Stomach (tissue), 4 donors: ENCODE results near the gene JAG2.

Experiments used
- POLR2AphosphoS5 ChIP-seq, 3 donors: sonication (generic); formaldehyde crosslinking; IDR thresholded peaks; one replicate each; pipeline ENCODE4 v1.6.1; 2016; ENCODE audit warnings: antibody characterized with exemption in 3 of 3
- TF ChIP-seq, protein P1 (sequence below), 7 experiments: fragments of 450-650 bp in 4 of 7; fragments of 200-600 bp in 3 of 7; sonication (generic) in 3 of 7; IDR thresholded peaks; one replicate each; pipeline ENCODE4 v1.5.1; 2016 to 2019; ENCODE audit warnings: antibody characterized with exemption in 7 of 7, control low read depth in 2 of 7, mild to moderate bottlenecking in 1 of 7

DNA sequence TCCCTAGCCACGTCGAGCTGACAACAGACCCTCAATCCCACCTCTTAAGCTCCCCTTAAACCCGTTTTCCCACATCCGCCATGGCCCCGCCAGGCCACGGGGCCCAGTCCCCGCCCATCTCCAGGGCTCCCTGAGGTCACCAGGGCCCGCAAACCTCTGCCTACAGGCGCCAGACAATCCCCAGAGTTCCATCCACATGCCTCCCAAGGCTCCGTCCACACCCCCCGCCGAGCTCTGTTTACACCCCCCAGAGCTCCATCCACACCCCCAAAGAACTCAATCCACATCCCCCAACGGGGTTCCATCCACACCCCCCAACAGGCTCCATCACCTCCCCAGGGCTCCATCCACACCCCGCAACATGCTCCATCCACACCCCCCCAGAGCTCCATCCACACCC is 9.2 kb downstream of the JAG2 start:
- TF ChIP-seq POLR2AphosphoS5 (IDR thresholded peaks at IDR 0.05), result no peak
- TF ChIP-seq, protein P1, sequence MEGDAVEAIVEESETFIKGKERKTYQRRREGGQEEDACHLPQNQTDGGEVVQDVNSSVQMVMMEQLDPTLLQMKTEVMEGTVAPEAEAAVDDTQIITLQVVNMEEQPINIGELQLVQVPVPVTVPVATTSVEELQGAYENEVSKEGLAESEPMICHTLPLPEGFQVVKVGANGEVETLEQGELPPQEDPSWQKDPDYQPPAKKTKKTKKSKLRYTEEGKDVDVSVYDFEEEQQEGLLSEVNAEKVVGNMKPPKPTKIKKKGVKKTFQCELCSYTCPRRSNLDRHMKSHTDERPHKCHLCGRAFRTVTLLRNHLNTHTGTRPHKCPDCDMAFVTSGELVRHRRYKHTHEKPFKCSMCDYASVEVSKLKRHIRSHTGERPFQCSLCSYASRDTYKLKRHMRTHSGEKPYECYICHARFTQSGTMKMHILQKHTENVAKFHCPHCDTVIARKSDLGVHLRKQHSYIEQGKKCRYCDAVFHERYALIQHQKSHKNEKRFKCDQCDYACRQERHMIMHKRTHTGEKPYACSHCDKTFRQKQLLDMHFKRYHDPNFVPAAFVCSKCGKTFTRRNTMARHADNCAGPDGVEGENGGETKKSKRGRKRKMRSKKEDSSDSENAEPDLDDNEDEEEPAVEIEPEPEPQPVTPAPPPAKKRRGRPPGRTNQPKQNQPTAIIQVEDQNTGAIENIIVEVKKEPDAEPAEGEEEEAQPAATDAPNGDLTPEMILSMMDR (IDR thresholded peaks at IDR 0.05), result no peak
